ENCODE measurements around the gene SRP68.
"Not testable (repeated sequence)": the region's sequence is repeated elsewhere in the genome, so short reads cannot be mapped to it uniquely, and the experiment has no call there.

Gene SRP68

GRCh38 chr17:76089680-76090516 is 17.6 kb upstream of the SRP68 start:
- DNase-seq, result no peak

DNA sequence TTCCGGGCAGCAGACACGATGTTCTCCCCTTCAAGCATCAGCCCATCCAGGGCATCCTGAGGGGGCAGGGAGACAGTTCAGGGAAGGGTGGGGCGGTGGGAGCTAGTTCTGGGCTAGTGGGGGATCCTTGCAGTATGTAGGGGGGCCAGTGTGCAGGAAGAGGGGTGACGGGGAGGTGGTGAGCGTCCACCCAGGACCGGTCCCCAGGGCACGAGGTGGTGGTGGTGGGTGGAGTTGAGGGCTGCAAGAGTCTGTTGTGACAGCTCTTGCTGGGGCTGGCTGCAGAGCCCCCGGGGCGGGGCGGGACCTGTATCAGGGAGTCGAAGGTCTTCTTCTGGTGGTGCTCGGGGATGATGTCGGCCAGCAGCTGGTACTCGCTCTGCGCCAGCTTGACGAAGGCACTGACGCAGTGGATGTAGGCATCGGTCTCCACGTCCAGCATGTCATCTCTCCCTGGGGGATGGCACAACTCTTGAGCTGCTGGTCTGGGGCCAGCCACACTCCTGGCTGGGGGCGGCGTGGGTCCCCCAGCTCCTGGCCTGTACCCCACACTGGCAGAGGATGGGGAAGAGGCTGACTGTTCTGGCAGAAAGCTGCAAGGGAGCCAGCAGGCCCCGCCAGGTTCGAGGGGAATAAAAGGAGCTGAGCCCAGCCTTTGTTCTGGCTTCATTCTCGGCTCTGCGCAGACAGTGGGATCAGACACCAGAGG is 16.7 kb upstream of the SRP68 start:
- no peak for DNase-seq

DNA sequence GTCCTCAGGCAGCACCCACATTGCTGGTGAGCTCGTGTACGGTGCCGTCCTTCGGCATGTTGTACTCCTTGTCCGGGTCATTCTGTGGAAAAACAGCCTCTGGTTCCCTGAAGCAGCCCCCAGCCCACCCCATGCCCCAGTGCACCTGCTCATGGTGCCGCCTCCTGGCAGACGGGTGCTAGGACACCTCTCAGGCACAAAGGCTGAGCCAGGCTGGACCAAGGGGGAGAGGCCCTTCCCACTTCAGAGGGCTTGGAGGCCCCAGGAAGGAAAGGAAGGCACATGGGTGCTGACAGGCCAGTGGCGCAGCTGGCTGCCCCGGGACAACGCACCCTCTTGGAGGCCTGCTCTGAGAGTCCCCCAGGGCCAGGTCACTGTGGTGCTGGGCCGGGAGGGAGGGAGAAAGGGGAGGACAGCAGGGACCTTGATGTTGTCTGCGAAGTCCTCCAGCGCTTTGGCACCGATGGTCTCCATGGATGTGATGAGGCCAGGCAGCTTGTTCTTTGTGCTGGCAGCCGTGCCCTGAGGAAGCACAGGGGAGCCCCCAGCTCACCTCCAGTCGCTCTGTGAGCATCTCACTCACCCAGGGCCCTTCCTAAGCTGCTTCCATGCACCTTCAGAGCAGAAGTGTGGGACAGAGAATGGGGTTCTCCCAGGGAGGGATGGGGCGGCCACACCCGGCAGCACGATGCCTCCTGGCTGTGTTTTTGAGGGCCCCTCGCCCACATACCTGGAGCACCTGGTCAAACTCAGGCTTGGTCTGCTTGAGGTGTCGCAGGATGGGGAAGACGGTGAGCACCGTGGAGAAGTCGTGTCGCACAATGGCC is 15.9 kb upstream of the SRP68 start:
- DNase-seq, result no peak

GRCh38 chr17:76087531-76087930 is 15.2 kb upstream of the SRP68 start:
- DNase-seq, result no peak

GRCh38 chr17:76086384-76086783 is 14.1 kb upstream of the SRP68 start:
- DNase-seq, result no peak

DNA sequence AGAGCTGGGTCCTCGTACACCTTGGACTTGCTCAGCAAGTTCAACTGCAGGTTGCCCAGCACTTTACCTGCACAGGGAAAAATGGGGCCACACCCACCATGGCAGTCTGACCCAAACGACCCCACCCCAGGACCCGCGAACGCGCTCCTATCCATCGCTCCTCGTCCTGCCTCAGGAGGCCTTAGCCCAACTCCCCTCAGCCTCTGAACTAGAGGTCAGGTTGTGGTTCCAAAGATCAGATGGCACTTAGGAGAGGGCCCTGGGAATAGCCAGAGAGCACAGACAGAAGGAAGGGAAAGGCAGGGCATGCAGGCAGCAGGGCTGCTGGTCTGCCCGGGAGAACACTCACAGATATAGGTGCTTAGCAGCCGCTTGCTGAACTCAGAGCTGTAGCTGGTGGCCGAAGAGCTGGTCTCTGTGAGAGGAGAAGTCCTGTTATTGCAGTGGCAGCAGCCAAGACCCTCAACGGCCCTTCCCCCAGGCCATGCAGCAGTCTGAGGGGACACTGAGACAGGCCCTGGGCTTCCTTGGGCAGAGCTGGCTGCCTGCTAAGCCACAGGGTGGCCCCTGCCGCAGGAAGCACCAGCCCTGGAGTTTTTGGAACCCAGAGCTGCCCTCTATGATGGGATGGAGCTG is 13.5 kb upstream of the SRP68 start:
- no peak for DNase-seq

- no peak for DNase-seq
These were observed 12.9 kb upstream of the SRP68 start for GRCh38 chr17:76085066-76085730.

GRCh38 chr17:76083536-76084182 is 11.3 kb upstream of the SRP68 start:
- no peak for DNase-seq

DNA sequence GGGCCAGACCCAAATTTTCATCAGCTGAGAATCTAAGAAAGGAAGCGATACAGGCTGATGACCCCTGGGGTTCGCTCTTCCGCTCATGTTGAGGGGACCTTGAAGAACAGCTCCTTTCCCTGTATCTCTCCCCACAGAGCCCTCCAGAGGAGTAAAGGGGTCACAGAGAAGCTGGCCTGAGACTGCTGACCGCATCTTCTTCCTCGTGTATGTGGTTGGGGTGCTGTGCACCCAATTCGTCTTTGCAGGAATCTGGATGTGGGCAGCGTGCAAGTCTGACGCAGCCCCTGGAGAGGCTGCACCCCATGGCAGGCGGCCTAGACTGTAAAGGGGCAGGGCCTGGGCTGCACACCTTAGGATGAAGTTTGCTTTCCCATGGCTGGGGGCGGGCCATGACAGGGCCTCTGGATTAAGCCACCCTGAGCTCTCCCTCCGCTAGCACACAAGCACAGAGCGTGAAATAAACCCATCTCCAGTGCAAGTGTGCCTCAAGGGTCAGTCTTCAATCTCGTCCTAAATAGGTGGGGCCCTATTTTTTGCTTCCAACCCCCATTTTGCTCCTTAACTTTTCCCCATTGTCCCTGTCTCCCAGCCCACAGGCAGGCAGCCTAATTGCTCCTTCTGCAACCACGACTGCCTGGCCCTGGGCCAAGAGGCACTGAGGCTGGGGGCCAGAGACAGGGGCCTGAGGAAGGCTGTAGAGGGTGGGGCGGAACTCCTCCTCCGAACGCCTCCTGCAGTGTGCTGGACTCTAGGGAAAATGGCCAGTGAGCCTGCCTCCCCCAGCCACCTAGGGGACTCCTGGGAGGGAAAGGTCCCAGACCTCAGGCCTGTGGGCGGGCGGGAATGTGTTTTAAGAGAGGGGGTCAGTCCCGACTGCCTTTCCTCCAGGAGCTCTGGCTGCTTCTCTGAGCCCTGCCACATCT is 10.3 kb upstream of the SRP68 start:
- DNase-seq, result no peak

DNA sequence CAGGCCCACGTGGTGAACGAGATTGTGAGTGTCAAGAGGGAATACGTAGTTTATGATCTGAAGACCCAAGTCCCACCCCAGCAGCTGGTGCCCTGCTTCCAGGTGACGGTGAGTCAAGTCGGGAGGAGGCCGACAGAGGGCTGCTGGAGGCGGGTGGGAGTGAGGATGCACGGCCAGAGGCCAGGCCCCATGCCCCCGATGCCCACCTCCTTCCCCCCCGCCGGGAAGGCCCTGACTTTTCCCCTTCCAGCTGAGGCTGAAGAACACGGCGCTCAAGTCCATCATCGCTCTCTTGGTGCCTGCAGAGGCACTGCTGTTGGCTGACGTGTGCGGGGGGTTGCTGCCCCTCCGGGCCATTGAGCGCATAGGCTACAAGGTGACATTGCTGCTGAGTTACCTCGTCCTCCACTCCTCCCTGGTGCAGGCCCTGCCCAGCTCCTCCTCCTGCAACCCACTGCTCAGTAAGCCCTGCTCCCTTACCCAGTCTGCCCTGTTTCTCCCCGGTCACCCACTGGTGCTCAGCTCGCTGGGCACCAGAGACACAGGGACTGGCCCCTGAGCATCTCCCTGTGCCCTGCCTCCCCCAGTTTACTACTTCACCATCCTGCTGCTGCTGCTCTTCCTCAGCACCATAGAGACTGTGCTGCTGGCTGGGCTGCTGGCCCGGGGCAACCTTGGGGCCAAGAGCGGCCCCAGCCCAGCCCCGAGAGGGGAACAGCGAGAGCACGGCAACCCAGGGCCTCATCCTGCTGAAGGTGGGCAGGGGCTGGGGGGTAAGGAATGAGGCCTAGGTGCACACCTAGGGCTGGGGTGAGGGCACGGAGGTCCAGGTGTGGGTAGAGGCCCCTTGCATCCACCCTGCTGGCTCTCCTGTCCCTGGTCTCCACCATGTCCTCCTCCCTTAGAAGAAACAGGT is 9.2 kb upstream of the SRP68 start:
- DNase-seq, result no peak

DNA sequence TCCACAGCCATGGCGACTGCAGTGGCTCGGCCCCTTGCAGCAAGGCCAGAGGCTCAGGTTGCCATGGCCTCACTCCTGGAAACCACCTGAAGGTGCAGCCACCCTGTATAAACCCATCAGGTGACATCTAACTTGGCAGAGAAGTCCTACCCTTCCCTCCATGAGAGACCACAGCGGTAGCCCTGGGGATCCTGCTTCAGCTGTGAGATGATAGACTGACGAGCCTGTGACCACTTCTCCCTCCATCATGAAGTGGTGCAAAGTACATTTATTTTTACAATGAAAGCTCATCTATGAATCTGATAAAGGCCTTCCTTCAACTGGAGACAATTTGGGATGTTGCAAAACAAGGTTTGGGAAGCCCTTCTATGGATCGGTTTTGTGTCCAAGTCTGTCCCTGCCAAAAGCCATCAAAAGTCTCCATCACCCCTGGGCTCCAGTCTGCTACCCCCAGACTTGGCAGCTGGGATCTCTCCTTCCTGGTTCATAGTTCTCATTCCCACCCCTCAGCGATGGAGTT is 8.5 kb upstream of the SRP68 start:
- DNase-seq, result no peak

DNA sequence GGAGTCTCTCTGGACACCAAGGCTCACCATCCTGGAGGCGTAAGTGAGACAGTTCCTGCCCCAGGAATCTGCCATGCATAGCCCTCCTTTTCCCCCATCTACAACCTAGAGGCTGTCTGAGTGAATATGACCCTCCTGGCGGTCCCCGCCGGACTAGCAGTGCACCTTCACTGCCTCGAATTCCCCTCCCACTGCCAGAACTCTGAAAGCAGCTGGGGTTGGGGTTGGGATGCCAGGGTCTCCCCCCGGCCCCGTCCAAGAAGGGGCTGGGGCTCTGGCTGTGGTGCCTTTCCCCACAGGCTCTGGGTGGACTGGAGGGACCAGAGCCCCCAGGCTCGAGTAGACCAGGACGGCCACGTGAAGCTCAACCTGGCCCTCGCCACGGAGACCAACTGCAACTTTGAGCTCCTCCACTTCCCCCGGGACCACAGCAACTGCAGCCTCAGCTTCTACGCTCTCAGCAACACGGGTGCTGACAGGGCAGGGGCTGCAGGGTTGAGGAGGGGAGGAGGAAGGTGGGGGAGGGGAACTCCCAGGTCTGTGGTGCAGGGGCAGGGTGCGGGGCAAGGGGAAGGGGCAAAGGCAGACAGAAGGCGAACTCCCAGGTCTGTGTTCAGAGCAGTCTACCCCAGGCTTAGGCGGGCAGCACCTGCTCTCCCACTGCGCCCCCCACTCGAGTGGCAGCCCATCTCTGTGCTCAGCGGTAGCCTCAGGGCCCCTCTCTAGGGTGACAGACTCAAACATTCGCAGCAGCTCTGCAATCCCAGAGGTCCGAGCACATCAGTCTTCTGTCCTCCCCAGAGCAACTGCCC is 7.8 kb upstream of the SRP68 start:
- no peak for DNase-seq

DNA sequence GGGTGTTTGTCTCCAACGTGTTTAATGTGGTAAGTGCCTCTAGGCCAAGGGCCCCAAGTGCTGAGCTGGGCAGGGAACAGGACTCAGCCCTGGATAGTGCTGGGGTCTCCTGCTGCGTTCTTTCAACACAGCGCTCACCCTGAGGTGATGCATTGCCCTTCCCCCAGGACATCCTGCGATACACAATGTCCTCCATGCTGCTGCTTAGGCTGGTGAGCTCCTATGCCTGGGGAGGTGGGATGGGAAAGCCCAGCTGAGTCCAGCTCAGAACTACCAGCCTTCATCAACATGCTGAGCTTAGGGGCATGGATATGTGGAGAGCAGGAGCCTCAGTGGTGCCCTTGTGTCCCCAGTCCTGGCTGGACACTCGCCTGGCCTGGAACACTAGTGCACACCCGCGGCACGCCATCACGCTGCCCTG is 7.2 kb upstream of the SRP68 start:
- DNase-seq, result no peak

DNA sequence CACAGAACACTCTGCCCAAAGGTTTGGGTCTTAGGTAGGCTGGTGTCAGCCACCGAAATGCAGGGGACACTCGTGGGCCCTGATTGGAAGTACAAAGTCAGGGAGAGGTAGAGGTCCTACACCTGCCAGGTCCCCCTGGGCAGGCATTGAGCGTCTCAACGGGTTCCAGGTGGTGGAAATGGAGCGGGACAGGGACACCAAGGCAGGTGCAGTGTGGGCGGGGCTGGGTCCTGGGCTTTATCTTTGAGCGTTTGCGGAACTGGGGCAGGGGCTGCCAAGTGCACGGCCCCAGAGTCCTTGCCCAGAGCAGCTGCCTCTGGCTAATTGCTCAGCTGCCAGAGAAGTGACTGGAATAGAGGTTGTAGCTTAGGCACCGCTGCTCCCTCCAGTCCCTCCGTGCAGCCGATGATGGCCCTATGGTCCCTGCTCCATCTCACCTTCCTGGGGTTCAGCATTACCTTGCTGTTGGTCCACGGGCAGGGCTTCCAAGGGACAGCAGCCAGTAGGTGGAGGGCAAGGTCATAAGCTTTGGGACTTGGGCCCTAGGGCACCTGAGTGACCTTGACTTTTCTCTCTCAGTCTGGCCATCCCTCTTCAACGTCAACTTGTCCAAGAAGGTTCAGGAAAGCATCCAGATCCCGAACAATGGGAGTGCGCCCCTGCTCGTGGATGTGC is 6.7 kb upstream of the SRP68 start, which contains the start of gene ZACN:
Gene ZACN (plus strand): TSS at position 323 of the 675 bp plus-strand sequence. CDS start 83 bp downstream, at position 406.
- no peak for DNase-seq

- DNase-seq, result not testable (repeated sequence)
These were observed 6.1 kb upstream of the SRP68 start for GRCh38 chr17:76078370-76078769.

GRCh38 chr17:76077584-76078110 is 5.3 kb upstream of the SRP68 start:
- no peak for DNase-seq
